AG04450 (cell line): ENCODE data around the gene DDX54. TPM values are rescaled to one million over a fixed set of nuclear protein-coding genes. Genes with fewer than 3 reads are reported as not detected.

Source experiments
- CTCF ChIA-PET: fragments of 300-600, 350-600 bp; formaldehyde crosslinking; extraction: SDS; loops from one replicate; lab custom pipeline; 2022; ENCODE audit warnings: antibody characterized with exemption, inconsistent platforms; lab: Charles Lee
- POLR2A ChIA-PET: fragments of 350-600 bp; formaldehyde crosslinking; extraction: SDS; loops from one replicate; lab custom pipeline; 2021; ENCODE audit warnings: antibody characterized with exemption, inconsistent platforms; lab: Yijun Ruan, JAX
- DNase-seq: peaks from one replicate; pipeline ENCODE4 v3.0.0-alpha.2; 2011; ENCODE audit warnings: low read depth, low spot score
- H3K27ac ChIP-seq: one replicate; pipeline ENCODE4 v1.5.1; 2012; ENCODE audit warnings: low read depth, low read length, control low read depth
- H3K27me3 ChIP-seq: one replicate; pipeline ENCODE4 v1.6.0; 2012; ENCODE audit warnings: low read length; ENCODE audit not compliant: control insufficient read depth, insufficient read depth
- H3K4me3 ChIP-seq: 2 replicates; pipeline ENCODE4 v1.5.1; 2011; ENCODE audit warnings: mild to moderate bottlenecking, low read depth, low read length, control low read depth
- H3K9me3 ChIP-seq: 2 replicates; pipeline ENCODE4 v1.5.1; 2012; ENCODE audit warnings: low read length; ENCODE audit not compliant: control insufficient read depth, insufficient read depth
- polyA plus RNA-seq: library from polyadenylated mRNA; depleted of rRNA; stranded (reverse); fragments of >200 nt; gene quantifications from 2 replicates; pipeline ENCODE4 v1.2.3, GENCODE V29; 2011
- TF ChIP-seq, protein P1 (sequence below): IDR thresholded peaks from 2 replicates; pipeline ENCODE4 v1.5.1; 2011; ENCODE audit warnings: low read depth, low read length, control low read depth, inconsistent platforms

Gene DDX54
- polyA plus RNA-seq, 1 experiment: 26.9 TPM

DNA sequence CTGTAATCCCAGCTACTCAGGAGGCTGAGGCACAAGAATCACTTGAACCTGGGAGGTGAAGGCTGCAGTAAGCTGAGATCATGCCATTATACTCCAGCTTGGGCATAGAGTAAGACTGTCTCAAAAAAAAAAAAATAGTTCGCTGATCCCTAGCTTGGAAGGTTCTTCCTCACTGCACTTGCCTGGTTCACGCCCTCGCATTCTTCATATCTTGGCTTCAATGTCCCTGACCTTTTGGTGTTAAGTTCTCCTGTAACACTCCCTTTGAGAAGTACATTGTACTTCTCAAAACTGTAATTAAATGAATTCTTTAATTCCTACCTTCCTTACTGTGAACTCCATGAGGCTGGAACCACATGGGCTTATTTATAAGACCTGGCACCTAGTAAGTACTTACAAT, 19.5 kb upstream of the DDX54 start:
- Histone ChIP-seq H3K9me3 (no peaks in the 10 kb centered on the region), H3K4me3 (no peak overlapping the region), H3K27ac (no peak overlapping the region), H3K27me3 (no peaks in the 10 kb centered on the region)
- no peak for DNase-seq
- CTCF ChIA-PET: interaction anchor here (0.6 to 1.6 kb wide), 3 partner anchors 8 to 212 kb away, joined by 3 to 14 read pairs (median 4); no protein-coding TSS in a partner anchor
- POLR2A ChIA-PET: interaction anchor here (0.6 to 1.0 kb wide), 2 partner anchors 18 to 150 kb away, joined by 3 to 15 read pairs; no protein-coding TSS in a partner anchor
- TF ChIP-seq, protein P1, sequence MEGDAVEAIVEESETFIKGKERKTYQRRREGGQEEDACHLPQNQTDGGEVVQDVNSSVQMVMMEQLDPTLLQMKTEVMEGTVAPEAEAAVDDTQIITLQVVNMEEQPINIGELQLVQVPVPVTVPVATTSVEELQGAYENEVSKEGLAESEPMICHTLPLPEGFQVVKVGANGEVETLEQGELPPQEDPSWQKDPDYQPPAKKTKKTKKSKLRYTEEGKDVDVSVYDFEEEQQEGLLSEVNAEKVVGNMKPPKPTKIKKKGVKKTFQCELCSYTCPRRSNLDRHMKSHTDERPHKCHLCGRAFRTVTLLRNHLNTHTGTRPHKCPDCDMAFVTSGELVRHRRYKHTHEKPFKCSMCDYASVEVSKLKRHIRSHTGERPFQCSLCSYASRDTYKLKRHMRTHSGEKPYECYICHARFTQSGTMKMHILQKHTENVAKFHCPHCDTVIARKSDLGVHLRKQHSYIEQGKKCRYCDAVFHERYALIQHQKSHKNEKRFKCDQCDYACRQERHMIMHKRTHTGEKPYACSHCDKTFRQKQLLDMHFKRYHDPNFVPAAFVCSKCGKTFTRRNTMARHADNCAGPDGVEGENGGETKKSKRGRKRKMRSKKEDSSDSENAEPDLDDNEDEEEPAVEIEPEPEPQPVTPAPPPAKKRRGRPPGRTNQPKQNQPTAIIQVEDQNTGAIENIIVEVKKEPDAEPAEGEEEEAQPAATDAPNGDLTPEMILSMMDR: no peak

DNA sequence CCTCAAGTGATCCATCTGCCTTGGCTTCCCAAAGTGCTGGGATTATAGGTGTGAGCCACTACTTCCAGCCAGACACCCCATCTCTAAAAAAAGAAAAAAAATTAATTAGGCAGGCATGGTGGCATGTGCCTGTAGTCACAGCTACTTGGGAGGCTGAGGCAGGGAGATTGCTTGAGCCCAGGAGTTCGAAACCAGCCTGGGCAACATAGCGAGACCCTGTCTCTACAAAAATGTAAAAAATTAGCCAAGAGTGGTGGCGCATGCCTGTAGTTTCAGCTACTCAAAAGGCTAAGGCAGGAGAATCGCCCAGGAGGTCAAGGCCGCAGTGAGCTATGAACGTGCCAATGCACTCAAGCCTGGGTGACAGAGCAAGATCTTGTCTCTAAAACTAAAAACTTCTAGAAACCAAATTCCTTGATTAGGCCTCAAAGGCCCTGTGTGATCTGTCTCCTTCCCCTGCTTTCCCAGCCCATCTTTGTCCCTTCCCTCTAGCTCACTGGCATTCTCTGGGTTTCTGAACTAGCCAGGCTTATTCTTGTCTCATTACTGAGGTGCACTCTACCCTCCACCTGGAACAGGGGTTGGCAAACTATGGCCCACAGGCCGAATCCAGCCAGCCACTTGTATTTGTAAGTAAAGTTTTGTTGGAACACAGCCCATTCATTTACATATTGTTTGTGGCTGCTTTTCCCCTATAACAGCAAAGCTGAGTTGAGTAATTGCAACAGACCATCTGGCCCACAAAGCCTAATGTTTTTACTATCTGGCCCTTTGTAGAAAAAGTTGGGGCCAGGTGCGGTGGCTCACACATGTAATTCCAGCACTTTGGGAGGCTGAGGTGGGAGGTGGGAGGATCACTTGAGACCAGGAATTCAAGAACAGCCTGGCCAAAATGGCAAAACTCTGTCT, 18.8 kb upstream of the DDX54 start:
- CTCF ChIA-PET: interaction anchor here (0.6 to 1.6 kb wide), 4 partner anchors 9 to 221 kb away, joined by 3 to 8 read pairs (median 6); no protein-coding TSS in a partner anchor
- POLR2A ChIA-PET: interaction anchor here (0.6 to 1.0 kb wide), 3 partner anchors 17 to 151 kb away, joined by 3 to 15 read pairs (median 8); partner anchors contain the start of gene TPCN1

DNA sequence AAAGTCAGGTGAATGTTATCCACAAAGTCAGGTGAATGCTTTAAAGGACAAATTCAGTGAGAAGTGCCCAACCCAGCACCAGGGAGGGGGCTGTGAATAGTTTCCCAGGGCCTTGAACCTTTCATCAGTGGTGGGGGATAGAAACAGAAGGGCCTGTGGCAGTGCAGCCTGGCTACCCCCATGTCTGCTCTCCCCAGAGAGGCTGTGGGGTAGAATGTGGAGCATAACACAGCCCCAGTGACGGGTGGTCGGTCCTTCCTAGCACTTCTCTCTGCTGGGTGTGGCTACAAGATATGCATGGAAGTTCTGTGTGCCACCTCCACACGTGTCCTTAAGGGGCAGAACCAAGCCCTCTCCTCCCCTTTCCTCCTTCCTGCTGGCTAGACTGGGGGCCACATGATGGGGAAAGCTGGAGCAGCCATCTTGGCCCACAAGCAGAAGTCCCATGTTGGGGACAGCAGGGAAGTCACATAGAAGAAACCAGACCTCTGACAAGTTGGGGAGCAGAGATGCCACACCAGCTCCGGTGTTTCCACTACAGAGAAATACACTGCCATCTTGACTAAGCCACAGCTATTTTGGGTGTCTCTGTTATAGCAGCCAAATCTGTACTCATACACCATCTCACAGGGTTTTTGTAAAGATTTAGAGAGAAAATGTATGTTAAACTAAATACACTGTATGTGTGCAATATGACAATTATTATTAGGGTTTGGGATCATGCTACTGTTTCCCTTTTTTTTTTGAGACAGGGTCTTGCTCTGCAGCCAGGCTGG, 17.2 kb upstream of the DDX54 start:
- H3K9me3 ChIP-seq: no peaks in the 10 kb centered on the region
- ChIA-PET POLR2A (interaction anchor here (0.6 kb wide), 1 partner anchor 15 kb away, joined by 3 read pairs; no protein-coding TSS in a partner anchor), CTCF (interaction anchor here (1.5 to 1.6 kb wide), 2 partner anchors 20 to 223 kb away, joined by 7 to 8 read pairs; no protein-coding TSS in a partner anchor)
- H3K4me3 ChIP-seq: no peak overlapping the region
- TF ChIP-seq, protein P1: no peak
- no peak overlapping the region for H3K27ac ChIP-seq
- no peaks in the 10 kb centered on the region for H3K27me3 ChIP-seq
- DNase-seq: no peak

More for the DNA sequence above, 18.8 kb upstream of the DDX54 start:
- TF ChIP-seq, protein P1: no peak
- H3K4me3 ChIP-seq: no peak overlapping the region
- no peak for DNase-seq
- H3K9me3 ChIP-seq: no peaks in the 10 kb centered on the region
- no peaks in the 10 kb centered on the region for H3K27me3 ChIP-seq
- no peak overlapping the region for H3K27ac ChIP-seq

DNA sequence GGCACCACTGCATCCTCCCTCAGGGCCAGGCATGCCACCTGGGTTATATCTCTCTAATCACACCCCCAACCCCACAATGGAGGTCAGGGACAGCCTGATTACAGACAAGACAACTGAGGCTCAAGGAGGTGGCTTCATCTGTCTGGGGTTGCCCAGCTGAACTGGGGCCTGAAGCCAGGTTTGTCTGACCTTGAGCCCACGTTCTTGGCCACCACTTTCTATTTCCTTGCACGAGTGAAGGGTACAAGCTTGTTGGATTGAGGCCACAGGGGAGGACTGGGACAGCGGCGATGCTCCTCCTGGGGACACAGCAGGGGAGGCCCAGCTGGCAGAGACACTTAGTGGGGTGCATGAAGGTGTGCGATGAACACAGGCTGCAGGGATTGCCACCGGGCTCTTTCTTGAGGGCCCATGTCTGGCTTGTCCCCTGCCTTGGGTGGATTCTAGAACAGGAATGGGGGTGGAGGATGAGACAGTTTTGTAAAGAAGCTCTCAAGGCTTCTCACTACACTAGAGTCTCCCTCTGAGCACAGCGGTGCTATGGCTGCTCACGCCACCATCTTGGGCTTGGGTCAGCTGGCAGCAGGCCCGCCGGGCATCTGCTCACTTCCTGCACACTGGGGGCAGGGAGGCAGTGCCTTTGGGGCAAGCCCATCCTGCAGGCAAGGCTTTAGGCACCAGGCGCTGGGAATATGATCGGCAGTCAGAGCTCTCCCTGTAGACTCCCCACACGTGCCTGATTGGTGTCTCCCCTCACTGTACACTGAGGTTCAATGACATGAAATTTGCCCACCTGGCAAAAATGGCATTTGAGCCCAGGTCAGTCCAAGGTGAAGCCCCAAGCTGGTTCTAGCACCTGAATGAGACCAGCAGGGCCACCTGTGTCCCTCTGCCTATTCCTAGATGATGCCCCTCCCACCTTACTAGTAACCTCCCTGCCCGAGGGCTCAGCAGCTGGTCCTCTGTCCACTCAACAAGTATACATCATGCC, 16.2 kb upstream of the DDX54 start:
- Histone ChIP-seq H3K27me3 (no peaks in the 10 kb centered on the region), H3K27ac (no peak overlapping the region), H3K4me3 (no peak overlapping the region), H3K9me3 (no peaks in the 10 kb centered on the region)
- TF ChIP-seq, protein P1: no peak
- no peak for DNase-seq
- ChIA-PET CTCF (no interaction called here), POLR2A (no interaction called here)
